ENCODE results near the gene TENM3.

- TF ChIP-seq, protein P1, sequence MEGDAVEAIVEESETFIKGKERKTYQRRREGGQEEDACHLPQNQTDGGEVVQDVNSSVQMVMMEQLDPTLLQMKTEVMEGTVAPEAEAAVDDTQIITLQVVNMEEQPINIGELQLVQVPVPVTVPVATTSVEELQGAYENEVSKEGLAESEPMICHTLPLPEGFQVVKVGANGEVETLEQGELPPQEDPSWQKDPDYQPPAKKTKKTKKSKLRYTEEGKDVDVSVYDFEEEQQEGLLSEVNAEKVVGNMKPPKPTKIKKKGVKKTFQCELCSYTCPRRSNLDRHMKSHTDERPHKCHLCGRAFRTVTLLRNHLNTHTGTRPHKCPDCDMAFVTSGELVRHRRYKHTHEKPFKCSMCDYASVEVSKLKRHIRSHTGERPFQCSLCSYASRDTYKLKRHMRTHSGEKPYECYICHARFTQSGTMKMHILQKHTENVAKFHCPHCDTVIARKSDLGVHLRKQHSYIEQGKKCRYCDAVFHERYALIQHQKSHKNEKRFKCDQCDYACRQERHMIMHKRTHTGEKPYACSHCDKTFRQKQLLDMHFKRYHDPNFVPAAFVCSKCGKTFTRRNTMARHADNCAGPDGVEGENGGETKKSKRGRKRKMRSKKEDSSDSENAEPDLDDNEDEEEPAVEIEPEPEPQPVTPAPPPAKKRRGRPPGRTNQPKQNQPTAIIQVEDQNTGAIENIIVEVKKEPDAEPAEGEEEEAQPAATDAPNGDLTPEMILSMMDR (IDR thresholded peaks at IDR 0.05; ENCODE audit: low read depth, low read length, poor library complexity, severe bottlenecking): no peak
- no peak for TF ChIP-seq EZH2phosphoT487 (IDR thresholded peaks at IDR 0.05; ENCODE audit: borderline replicate concordance, low read length)
Observed at GRCh38 chr4:182758273-182758672, 515.1 kb downstream of the TENM3 start.
